Uterus (tissue), 2 donors: ENCODE measurements around the gene ALOX15B.

Experiments
- POLR2A ChIP-seq, 2 donors: fragments of 450-650 bp; IDR thresholded peaks; one replicate each; pipeline ENCODE4 v1.6.1; 2016; ENCODE audit warnings: antibody characterized with exemption in 2 of 2, mild to moderate bottlenecking in 1 of 2, moderate library complexity in 1 of 2
- TF ChIP-seq, protein P1 (sequence below), 4 experiments: fragments of 200-600 bp in 2 of 4; fragments of 450-650 bp in 2 of 4; sonication (generic) in 2 of 4; IDR thresholded peaks; one replicate each; pipeline ENCODE4 v1.5.1; 2016 to 2019; ENCODE audit warnings: antibody characterized with exemption in 4 of 4, mild to moderate bottlenecking in 2 of 4, moderate library complexity in 1 of 4

DNA sequence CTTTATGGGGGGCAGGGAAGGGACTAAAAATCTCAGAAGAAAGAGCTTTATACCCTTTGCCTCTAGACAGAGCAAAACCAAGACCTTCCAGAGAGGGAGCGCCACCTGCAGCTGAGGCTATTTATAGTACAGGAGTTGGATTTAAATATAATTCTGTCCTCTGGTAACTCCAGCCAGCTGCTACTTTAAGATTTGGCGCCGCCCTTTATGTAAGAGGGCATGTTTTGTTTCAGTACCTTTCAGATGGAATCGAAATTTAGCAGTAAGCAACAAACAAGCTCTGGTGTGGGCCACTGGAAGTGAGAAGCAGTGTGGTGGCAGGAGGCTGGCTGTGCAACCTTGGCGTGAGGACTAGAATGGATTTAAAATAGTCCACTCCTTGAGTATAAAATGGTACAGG, 41.7 kb upstream of the ALOX15B start:
- TF ChIP-seq, protein P1, sequence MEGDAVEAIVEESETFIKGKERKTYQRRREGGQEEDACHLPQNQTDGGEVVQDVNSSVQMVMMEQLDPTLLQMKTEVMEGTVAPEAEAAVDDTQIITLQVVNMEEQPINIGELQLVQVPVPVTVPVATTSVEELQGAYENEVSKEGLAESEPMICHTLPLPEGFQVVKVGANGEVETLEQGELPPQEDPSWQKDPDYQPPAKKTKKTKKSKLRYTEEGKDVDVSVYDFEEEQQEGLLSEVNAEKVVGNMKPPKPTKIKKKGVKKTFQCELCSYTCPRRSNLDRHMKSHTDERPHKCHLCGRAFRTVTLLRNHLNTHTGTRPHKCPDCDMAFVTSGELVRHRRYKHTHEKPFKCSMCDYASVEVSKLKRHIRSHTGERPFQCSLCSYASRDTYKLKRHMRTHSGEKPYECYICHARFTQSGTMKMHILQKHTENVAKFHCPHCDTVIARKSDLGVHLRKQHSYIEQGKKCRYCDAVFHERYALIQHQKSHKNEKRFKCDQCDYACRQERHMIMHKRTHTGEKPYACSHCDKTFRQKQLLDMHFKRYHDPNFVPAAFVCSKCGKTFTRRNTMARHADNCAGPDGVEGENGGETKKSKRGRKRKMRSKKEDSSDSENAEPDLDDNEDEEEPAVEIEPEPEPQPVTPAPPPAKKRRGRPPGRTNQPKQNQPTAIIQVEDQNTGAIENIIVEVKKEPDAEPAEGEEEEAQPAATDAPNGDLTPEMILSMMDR (IDR thresholded peaks at IDR 0.05) = peak in 2 of 4 experiments; percentile 20 to 24
- no peak for TF ChIP-seq POLR2A (IDR thresholded peaks at IDR 0.05)
